Mammary microvascular endothelial cell (primary cell): ENCODE data around the gene GARNL3. TPM values are rescaled to one million over a fixed set of nuclear protein-coding genes. Genes with fewer than 3 reads are reported as not detected.

Source experiments
- total RNA-seq: library from RNA; depleted of rRNA; stranded (reverse); fragments of >200 nt; gene quantifications from 2 replicates; pipeline ENCODE4 v1.2.3, GENCODE V29; 2015

GARNL3 gene
- total RNA-seq: 0.79 and 1.1 TPM in 2 replicates

GRCh38 chr9:127264462-127265219 is at the start of gene GARNL3:
GARNL3 (plus strand) TSS chr9:127264774; CDS start chr9:127264878, 104 bp downstream.

GRCh38 chr9:127396808-127397645 is 132.5 kb downstream of the GARNL3 start, which contains the start of gene SLC2A8:
SLC2A8 (plus strand) TSS chr9:127397169; CDS start chr9:127397231, 62 bp downstream.

GRCh38 chr9:127423934-127424675 is 159.5 kb downstream of the GARNL3 start, which contains the start of gene ZNF79:
ZNF79 (plus strand) TSS chr9:127424382; CDS start chr9:127424788, 406 bp downstream.

Other genes with a start within 250 kb of the GARNL3 start
- 13.6 and 14.1 TPM in 2 replicates for gene ANGPTL2, start 142.1 kb upstream of the GARNL3 start, total RNA-seq
- 14.3 and 14.4 TPM in 2 replicates for gene SLC2A8, start 132.4 kb downstream of the GARNL3 start, total RNA-seq
- gene ZNF79, start 159.6 kb downstream of the GARNL3 start, total RNA-seq: 8.4 and 9.0 TPM in 2 replicates
- 2,345 and 2,382 TPM in 2 replicates for gene RPL12, start 186.6 kb downstream of the GARNL3 start, total RNA-seq
- gene LRSAM1, start 186.7 kb downstream of the GARNL3 start, total RNA-seq: 18.9 and 19.0 TPM in 2 replicates